ENCODE results near the gene MAB21L3.
A peak's percentile ranks its signal among the peaks of the same experiment; 100 is the strongest.
"Not testable (repeated sequence)": the region's sequence is repeated elsewhere in the genome, so short reads cannot be mapped to it uniquely, and the experiment has no call there.

The MAB21L3 gene

GRCh38 chr1:116146447-116147113, 35.4 kb downstream of the MAB21L3 start:
- peaks cover 9 to 12% of the 10 kb centered on the region in 2 donors for H3K9me3 Mint-ChIP-seq
- peaks cover 43% of the 10 kb centered on the region for H3K4me1 Mint-ChIP-seq
- H3K27me3 Mint-ChIP-seq, DNase-seq, ATAC-seq, H3K4me3 Mint-ChIP-seq, H3K27ac Mint-ChIP-seq: not testable (repeated sequence)

GRCh38 chr1:116147114-116147510, 35.9 kb downstream of the MAB21L3 start:
- peaks cover 48% of the 10 kb centered on the region for H3K4me1 Mint-ChIP-seq
- H3K27me3 Mint-ChIP-seq = peaks cover 8% of the 10 kb centered on the region
- peaks cover 9 to 12% of the 10 kb centered on the region in 2 donors for H3K9me3 Mint-ChIP-seq
- no peak overlapping the region for H3K4me3 Mint-ChIP-seq
- ATAC-seq (no peak), DNase-seq (no peak)
- H3K27ac Mint-ChIP-seq = no peak overlapping the region

GRCh38 chr1:116147972-116148371, 36.8 kb downstream of the MAB21L3 start:
- no peak for ATAC-seq

GRCh38 chr1:116148967-116149366, 37.8 kb downstream of the MAB21L3 start:
- ATAC-seq = no peak

More at GRCh38 chr1:116147972-116148371, 36.8 kb downstream of the MAB21L3 start:
- Mint-ChIP-seq H3K4me3 (no peak overlapping the region), H3K9me3 (peaks cover 9 to 12% of the 10 kb centered on the region in 2 donors), H3K27ac (no peak overlapping the region), H3K4me1 (peaks cover 57% of the 10 kb centered on the region), H3K27me3 (peaks cover 8% of the 10 kb centered on the region)
- DNase-seq = no peak

GRCh38 chr1:116150368-116150767, 39.2 kb downstream of the MAB21L3 start:
- Mint-ChIP-seq H3K4me3 (no peak overlapping the region), H3K9me3 (no peaks in the 10 kb centered on the region)

More at GRCh38 chr1:116148967-116149366, 37.8 kb downstream of the MAB21L3 start:
- no peak overlapping the region for H3K4me3 Mint-ChIP-seq
- H3K4me1 Mint-ChIP-seq = peaks cover 58% of the 10 kb centered on the region
- no peak overlapping the region for H3K27ac Mint-ChIP-seq
- DNase-seq = no peak
- peaks cover 5 to 6% of the 10 kb centered on the region in 2 donors for H3K9me3 Mint-ChIP-seq
- H3K27me3 Mint-ChIP-seq = peaks cover 4% of the 10 kb centered on the region

GRCh38 chr1:116151739-116152576, 40.8 kb downstream of the MAB21L3 start:
- Mint-ChIP-seq H3K27ac (peak overlapping the region; percentile 53 to 77), H3K9me3 (peaks cover 0 to 5% of the 10 kb centered on the region in 2 donors)

More at GRCh38 chr1:116150368-116150767, 39.2 kb downstream of the MAB21L3 start:
- no peak for ATAC-seq
- Mint-ChIP-seq H3K27me3 (peaks cover 6% of the 10 kb centered on the region), H3K27ac (no peak overlapping the region), H3K4me1 (peaks cover 53% of the 10 kb centered on the region)
- no peak for DNase-seq

GRCh38 chr1:116152577-116152943, 41.4 kb downstream of the MAB21L3 start:
- Mint-ChIP-seq H3K4me1 (peaks cover 40% of the 10 kb centered on the region), H3K27me3 (peaks cover 6% of the 10 kb centered on the region), H3K27ac (no peak overlapping the region), H3K4me3 (peak overlapping the region; percentile 74 to 86), H3K9me3 (peaks cover 0 to 8% of the 10 kb centered on the region in 2 donors)
- DNase-seq = no peak
- ATAC-seq = no peak

More at GRCh38 chr1:116151739-116152576, 40.8 kb downstream of the MAB21L3 start:
- ATAC-seq = peak; percentile 95
- peak; percentile 85 to 87 for DNase-seq
- Mint-ChIP-seq H3K4me1 (peaks cover 46% of the 10 kb centered on the region), H3K27me3 (peaks cover 6% of the 10 kb centered on the region), H3K4me3 (peak overlapping the region; percentile 74 to 86)

- H3K27ac Mint-ChIP-seq = no peak overlapping the region
- no peak overlapping the region for H3K4me3 Mint-ChIP-seq
- peaks cover 6% of the 10 kb centered on the region for H3K27me3 Mint-ChIP-seq
- ATAC-seq (no peak), DNase-seq (no peak)
- H3K9me3 Mint-ChIP-seq = peaks cover 0 to 8% of the 10 kb centered on the region in 2 donors
- H3K4me1 Mint-ChIP-seq = peaks cover 36% of the 10 kb centered on the region
These were observed 41.9 kb downstream of the MAB21L3 start for GRCh38 chr1:116152950-116153691.

- peaks cover under 1 to 10% of the 10 kb centered on the region in 2 donors for H3K9me3 Mint-ChIP-seq
- H3K27me3 Mint-ChIP-seq = peaks cover 6% of the 10 kb centered on the region
These were observed 42.5 kb downstream of the MAB21L3 start for GRCh38 chr1:116153692-116154031.

GRCh38 chr1:116154536-116154935, 43.3 kb downstream of the MAB21L3 start:
- ATAC-seq (no peak), DNase-seq (no peak)
- H3K27ac Mint-ChIP-seq = no peak overlapping the region
- H3K27me3 Mint-ChIP-seq = peaks cover 6% of the 10 kb centered on the region
- H3K4me3 Mint-ChIP-seq = no peak overlapping the region
- H3K4me1 Mint-ChIP-seq = peaks cover 35% of the 10 kb centered on the region
- H3K9me3 Mint-ChIP-seq = peaks cover 7 to 17% of the 10 kb centered on the region in 2 donors

More at GRCh38 chr1:116153692-116154031, 42.5 kb downstream of the MAB21L3 start:
- DNase-seq (no peak), ATAC-seq (no peak)
- H3K4me3 Mint-ChIP-seq = no peak overlapping the region
- no peak overlapping the region for H3K27ac Mint-ChIP-seq
- H3K4me1 Mint-ChIP-seq = peaks cover 36% of the 10 kb centered on the region

- Mint-ChIP-seq H3K27me3 (peaks cover 6% of the 10 kb centered on the region), H3K4me1 (peaks cover 10% of the 10 kb centered on the region), H3K4me3 (no peak overlapping the region), H3K9me3 (peaks cover 7 to 17% of the 10 kb centered on the region in 2 donors), H3K27ac (no peak overlapping the region)
- no peak for ATAC-seq
- DNase-seq = no peak
These were observed 45.9 kb downstream of the MAB21L3 start for GRCh38 chr1:116157096-116157495.

GRCh38 chr1:116159177-116159576, 48.0 kb downstream of the MAB21L3 start:
- H3K4me1 Mint-ChIP-seq = peaks cover 2% of the 10 kb centered on the region
- H3K4me3 Mint-ChIP-seq = no peak overlapping the region
- DNase-seq (no peak), ATAC-seq (no peak)
- H3K27ac Mint-ChIP-seq = no peak overlapping the region
- peaks cover 7 to 17% of the 10 kb centered on the region in 2 donors for H3K9me3 Mint-ChIP-seq
- peaks cover 4% of the 10 kb centered on the region for H3K27me3 Mint-ChIP-seq

GRCh38 chr1:116159611-116160010, 48.4 kb downstream of the MAB21L3 start:
- DNase-seq (no peak), ATAC-seq (no peak)
- peaks cover 7 to 17% of the 10 kb centered on the region in 2 donors for H3K9me3 Mint-ChIP-seq
- peaks cover 4% of the 10 kb centered on the region for H3K4me1 Mint-ChIP-seq
- no peak overlapping the region for H3K4me3 Mint-ChIP-seq
- H3K27me3 Mint-ChIP-seq = no peaks in the 10 kb centered on the region
- no peak overlapping the region for H3K27ac Mint-ChIP-seq

GRCh38 chr1:116161390-116161789, 50.2 kb downstream of the MAB21L3 start:
- DNase-seq (no peak), ATAC-seq (no peak)
- H3K9me3 Mint-ChIP-seq = peaks cover 7 to 17% of the 10 kb centered on the region in 2 donors
- no peaks in the 10 kb centered on the region for H3K27me3 Mint-ChIP-seq
- H3K4me1 Mint-ChIP-seq = peaks cover 4% of the 10 kb centered on the region
- no peak overlapping the region for H3K4me3 Mint-ChIP-seq
- no peak overlapping the region for H3K27ac Mint-ChIP-seq

GRCh38 chr1:116161877-116162390, 50.7 kb downstream of the MAB21L3 start:
- no peak for DNase-seq
- Mint-ChIP-seq H3K4me3 (no peak overlapping the region), H3K27me3 (no peaks in the 10 kb centered on the region), H3K27ac (no peak overlapping the region), H3K9me3 (peaks cover 7 to 11% of the 10 kb centered on the region in 2 donors), H3K4me1 (peaks cover 4% of the 10 kb centered on the region)
- ATAC-seq = no peak
